Measurements from ENCODE around the gene PRKG1. TPM values are rescaled to one million over a fixed set of nuclear protein-coding genes. Genes with fewer than 3 reads are reported as not detected.

PRKG1 gene
- total and polyA plus RNA-seq, 2 of the 8 experiments (the other 6 are each of a cell fraction or from before 2014, with no cell fraction given): 4.2 to 15.2 TPM

DNA sequence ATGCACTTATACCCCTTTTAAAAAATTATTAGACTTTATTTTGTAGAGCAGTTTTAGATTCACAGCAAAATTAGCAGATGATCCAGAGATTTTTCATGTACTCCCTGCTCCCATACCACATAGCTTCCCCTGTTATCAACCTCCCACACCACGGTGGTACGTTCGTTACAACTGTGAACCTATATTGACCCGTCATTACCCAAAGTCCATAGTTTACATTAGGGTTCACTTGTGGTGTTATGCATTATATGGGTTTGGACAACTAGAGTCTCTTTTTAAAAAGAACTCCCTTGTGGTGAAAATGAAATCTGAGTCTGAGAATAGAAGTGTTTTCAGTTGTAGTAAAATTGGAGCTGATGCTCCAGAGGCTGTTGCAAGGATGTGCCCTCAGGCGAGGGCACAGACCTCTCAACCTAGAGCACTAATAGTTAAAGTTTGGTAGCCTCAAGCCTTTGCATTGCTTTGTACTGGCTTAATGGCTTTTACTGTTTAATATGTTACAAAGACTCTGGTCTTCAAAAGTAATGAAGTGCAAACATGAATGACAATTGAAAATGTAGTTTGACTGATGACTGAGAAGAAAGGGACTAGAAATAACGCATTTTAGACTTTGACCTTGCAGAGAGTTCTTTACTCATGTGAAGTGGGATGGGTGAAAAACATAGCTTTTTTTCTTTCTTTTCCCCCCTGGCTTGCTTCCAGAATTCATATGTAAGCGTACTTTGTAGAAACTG, 655.7 kb downstream of the PRKG1 start:
- Histone ChIP-seq H4K5ac (ENCODE audit: insufficient read length, low read depth, low read length) (no peak overlapping the region), H2BK12ac (ENCODE audit: low read depth, low read length) (no peak overlapping the region), H3K4me1 (replicated peaks in 1 of 4; ENCODE audit: control insufficient read depth in 3 of 4, insufficient read depth in 4 of 4, low read length in 3 of 4) (no peaks in the 10 kb centered on the region), H2BK20ac (ENCODE audit: low read length) (no peak overlapping the region), H3K27ac (ENCODE audit: low read depth, low read length) (no peak overlapping the region), H3K79me1 (ENCODE audit: low read depth, low read length) (no peaks in the 10 kb centered on the region), H3K4me3 (ENCODE audit: extremely low read depth in 1 of 4, insufficient read depth in 2 of 4, low read depth in 3 of 4, low read length in 4 of 4) (no peak overlapping the region), H4K8ac (ENCODE audit: extremely low read depth, insufficient read depth, low read length) (no peak overlapping the region), H2BK5ac (ENCODE audit: low read depth, low read length) (no peak overlapping the region), H3K4me2 (ENCODE audit: insufficient read depth in 1 of 2, low read depth in 2 of 2, low read length in 2 of 2) (no peak overlapping the region), H2BK120ac (replicated peaks; ENCODE audit: low read depth, low read length) (no peak overlapping the region), H3K4ac (replicated peaks; ENCODE audit: insufficient read length, low read depth, low read length) (no peak overlapping the region), H2AK5ac (ENCODE audit: low read depth, low read length) (no peak overlapping the region), H2AFZ (ENCODE audit: low read length) (no peak overlapping the region), H3K18ac (ENCODE audit: extremely low read depth, low read length) (no peak overlapping the region), H3K27me3 (replicated peaks in 1 of 4; ENCODE audit: control insufficient read depth in 3 of 4, extremely low read depth in 1 of 4, insufficient read depth in 3 of 4, low read length in 3 of 4) (no peaks in the 10 kb centered on the region), H3K36me3 (ENCODE audit: control insufficient read depth in 2 of 4, insufficient read depth in 4 of 4, low read length in 3 of 4) (no peaks in the 10 kb centered on the region), H2BK15ac (ENCODE audit: low read length) (no peak overlapping the region), H3K9ac (replicated peaks in 1 of 4; ENCODE audit: extremely low read depth in 1 of 4, low read depth in 3 of 4, low read length in 3 of 4) (no peak overlapping the region), H3K23ac (ENCODE audit: insufficient read length) (no peak overlapping the region), H4K20me1 (replicated peaks in 1 of 2; ENCODE audit: control insufficient read depth in 1 of 2, insufficient read depth in 2 of 2, low read length in 2 of 2) (no peaks in the 10 kb centered on the region), H3K14ac (ENCODE audit: insufficient read length) (no peak overlapping the region), H3K9me3 (ENCODE audit: insufficient read depth in 2 of 2, low read depth in 1 of 2, low read length in 1 of 2) (no peaks in the 10 kb centered on the region), H4K91ac (replicated peaks; ENCODE audit: insufficient read length, low read length) (no peak overlapping the region), H3K79me2 (ENCODE audit: control insufficient read depth in 1 of 2, insufficient read depth in 2 of 2, low read length in 2 of 2) (no peaks in the 10 kb centered on the region), H3K56ac (replicated peaks; ENCODE audit: insufficient read length, low read depth, low read length) (no peak overlapping the region), H3K23me2 (ENCODE audit: low read depth, low read length) (no peaks in the 10 kb centered on the region)
- FAIRE-seq (no peak), DNase-seq (ENCODE audit: low read depth in 1 of 2, low spot score in 2 of 2) (no peak)
- TF ChIP-seq CBX8 (IDR thresholded peaks at IDR 0.05; ENCODE audit: borderline replicate concordance, low read depth, low read length) (no peak), RXRA (IDR thresholded peaks at IDR 0.05; ENCODE audit: insufficient read depth, low read depth, low read length) (no peak), SIRT6 (IDR thresholded peaks at IDR 0.05; ENCODE audit: low read length) (no peak), BRCA1 (IDR thresholded peaks at IDR 0.05; ENCODE audit: low read depth, low read length) (no peak), JUN (IDR thresholded peaks at IDR 0.05; ENCODE audit: low read depth, low read length) (no peak), ASH2L (IDR thresholded peaks at IDR 0.05; ENCODE audit: low read length) (no peak), SP1 (IDR thresholded peaks at IDR 0.05; ENCODE audit: low read depth, low read length) (no peak), SIX5 (IDR thresholded peaks at IDR 0.05; ENCODE audit: low read depth, low read length) (no peak), JUND (IDR thresholded peaks at IDR 0.05; ENCODE audit: low read length) (no peak), EZH2 (IDR thresholded peaks at IDR 0.05; ENCODE audit: low read depth, low read length, severe bottlenecking) (no peak)
- ChIA-PET CTCF (ENCODE audit: partially characterized antibody) (no interaction called here), POLR2A (ENCODE audit: partially characterized antibody) (no interaction called here)
- WGBS, 2 experiments (ENCODE audit: extremely low coverage in 1 of 2, insufficient coverage in 1 of 2, insufficient read length in 1 of 2, insufficient replicate concordance in 2 of 2, low coverage in 1 of 2, low lambda C conversion rate in 2 of 2, missing lambda C conversion rate in 1 of 2): 96% methylated on average over 7 of the region's 7 CpGs; no CpG with 5 or more reads in 1 of the 2 experiments

Measured in H1 (cell line).